Measurements from ENCODE around the gene ENPP6. TPM values are rescaled to one million over a fixed set of nuclear protein-coding genes. Genes with fewer than 3 reads are reported as not detected.

ENPP6 gene
- total RNA-seq, 1 experiment from 2014 or later, result not detected

GRCh38 chr4:184120549-184121127, 97.0 kb downstream of the ENPP6 start:
- H3K36me3 ChIP-seq (ENCODE audit: control insufficient read depth, insufficient read depth, low read length), result no peaks in the 10 kb centered on the region
- H3K27me3 ChIP-seq (replicated peaks; ENCODE audit: control insufficient read depth, insufficient read depth, low read length), result no peaks in the 10 kb centered on the region
- Mint-ChIP-seq H3K4me1 (ENCODE audit: low read depth, unreplicated experiment) (no peaks in the 10 kb centered on the region), H3K27ac (ENCODE audit: unreplicated experiment) (no peak overlapping the region), H3K4me3 (ENCODE audit: unreplicated experiment) (no peak overlapping the region), H3K36me3 (ENCODE audit: insufficient read depth, unreplicated experiment) (no peaks in the 10 kb centered on the region), H3K27me3 (ENCODE audit: insufficient read depth, unreplicated experiment) (peaks cover 7% of the 10 kb centered on the region), H3K9me3 (ENCODE audit: unreplicated experiment) (no peaks in the 10 kb centered on the region)
- ChIA-PET CTCF (no interaction called here), POLR2A (no interaction called here)
- H3K4me3 ChIP-seq (ENCODE audit: low read depth, low read length), result no peak overlapping the region
- DNase-seq, result no peak
- no peak for TF ChIP-seq CTCF (IDR thresholded peaks at IDR 0.05; ENCODE audit: insufficient read depth in 1 of 2, low read depth in 1 of 2, low read length in 1 of 2, severe bottlenecking in 1 of 2, unreplicated experiment in 1 of 2)
- intact Hi-C loops (cut with micrococcal nuclease; ENCODE audit: unreplicated experiment), result no loop called here
- no TSS peak for BruUV-seq (replicated peaks)
- no peaks in the 10 kb centered on the region for H3K9me3 ChIP-seq
- no peaks in the 10 kb centered on the region for H3K4me1 ChIP-seq

GRCh38 chr4:184117662-184118199, 99.9 kb downstream of the ENPP6 start:
- no TSS peak for BruUV-seq (replicated peaks)
- no peak overlapping the region for H3K4me3 Mint-ChIP-seq (ENCODE audit: unreplicated experiment)
- intact Hi-C loops (cut with micrococcal nuclease; ENCODE audit: unreplicated experiment), result no loop called here
- H3K36me3 Mint-ChIP-seq (ENCODE audit: insufficient read depth, unreplicated experiment), result no peaks in the 10 kb centered on the region
- H3K27me3 ChIP-seq (replicated peaks; ENCODE audit: control insufficient read depth, insufficient read depth, low read length), result no peaks in the 10 kb centered on the region
- no peaks in the 10 kb centered on the region for H3K9me3 Mint-ChIP-seq (ENCODE audit: unreplicated experiment)
- no peaks in the 10 kb centered on the region for H3K27me3 Mint-ChIP-seq (ENCODE audit: insufficient read depth, unreplicated experiment)
- H3K27ac Mint-ChIP-seq (ENCODE audit: unreplicated experiment), result no peak overlapping the region
- ChIA-PET POLR2A (no interaction called here), CTCF (no interaction called here)
- DNase-seq, result no peak
- no peaks in the 10 kb centered on the region for H3K4me1 Mint-ChIP-seq (ENCODE audit: low read depth, unreplicated experiment)
- H3K9me3 ChIP-seq, result no peaks in the 10 kb centered on the region
- no peak for TF ChIP-seq CTCF (IDR thresholded peaks at IDR 0.05; ENCODE audit: insufficient read depth in 1 of 2, low read depth in 1 of 2, low read length in 1 of 2, severe bottlenecking in 1 of 2, unreplicated experiment in 1 of 2)
- H3K4me1 ChIP-seq, result no peaks in the 10 kb centered on the region
- H3K36me3 ChIP-seq (ENCODE audit: control insufficient read depth, insufficient read depth, low read length), result no peaks in the 10 kb centered on the region
- no peak overlapping the region for H3K4me3 ChIP-seq (ENCODE audit: low read depth, low read length)

GRCh38 chr4:184115399-184115798, 102.3 kb downstream of the ENPP6 start:
- POLR2A ChIA-PET, result no interaction called here
- H3K4me3 ChIP-seq (ENCODE audit: low read depth, low read length), result no peak overlapping the region
- BruUV-seq (replicated peaks), result no TSS peak
- H3K9me3 ChIP-seq, result no peaks in the 10 kb centered on the region
- Mint-ChIP-seq H3K36me3 (ENCODE audit: insufficient read depth, unreplicated experiment) (no peaks in the 10 kb centered on the region), H3K27ac (ENCODE audit: unreplicated experiment) (no peak overlapping the region), H3K27me3 (ENCODE audit: insufficient read depth, unreplicated experiment) (no peaks in the 10 kb centered on the region), H3K9me3 (ENCODE audit: unreplicated experiment) (no peaks in the 10 kb centered on the region), H3K4me3 (ENCODE audit: unreplicated experiment) (no peak overlapping the region), H3K4me1 (ENCODE audit: low read depth, unreplicated experiment) (no peaks in the 10 kb centered on the region)
- no peaks in the 10 kb centered on the region for H3K4me1 ChIP-seq
- CTCF ChIA-PET, result no interaction called here
- intact Hi-C loops (cut with micrococcal nuclease; ENCODE audit: unreplicated experiment), result no loop called here
- no peak for TF ChIP-seq CTCF (IDR thresholded peaks at IDR 0.05; ENCODE audit: insufficient read depth in 1 of 2, low read depth in 1 of 2, low read length in 1 of 2, severe bottlenecking in 1 of 2, unreplicated experiment in 1 of 2)
- H3K36me3 ChIP-seq (ENCODE audit: control insufficient read depth, insufficient read depth, low read length), result no peaks in the 10 kb centered on the region
- no peaks in the 10 kb centered on the region; the same call in 1 of the 2 replicates for H3K27me3 ChIP-seq (replicated peaks; ENCODE audit: control insufficient read depth, insufficient read depth, low read length)
- no peak for DNase-seq
